ENCODE data around the gene JMY. TPM values are rescaled to one million over a fixed set of nuclear protein-coding genes. Genes with fewer than 3 reads are reported as not detected.

The JMY gene
- total RNA-seq, 1 donor from 2014 or later, result 7.0 TPM

DNA sequence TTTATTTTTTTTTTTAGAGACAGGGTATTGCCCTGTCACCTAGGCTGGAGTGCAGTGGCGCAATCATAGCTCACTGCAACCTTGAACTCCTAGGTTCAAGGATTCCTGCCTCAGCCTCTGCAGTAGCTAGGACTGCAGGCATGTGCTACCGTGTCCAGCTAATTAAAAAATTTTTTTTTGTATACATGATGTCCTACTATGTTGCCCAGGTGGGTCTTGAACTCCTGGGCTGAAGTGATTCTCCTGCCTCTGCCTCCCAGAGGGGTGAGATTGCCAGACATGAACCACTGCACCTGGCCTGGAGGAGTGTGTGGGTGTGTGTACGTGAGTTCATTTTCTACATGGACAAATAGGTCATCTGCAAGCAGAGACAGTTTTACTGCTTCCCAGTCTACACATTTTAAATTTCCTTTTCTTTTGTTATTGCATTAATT is 33.8 kb downstream of the JMY start:
- no peak overlapping the region for H3K4me3 ChIP-seq (ENCODE audit: insufficient read depth, low read depth, low read length)
- no peak overlapping the region for H3K4me2 ChIP-seq (ENCODE audit: low read length)
- H3K4me1 ChIP-seq (ENCODE audit: insufficient read depth, low read length), result no peaks in the 10 kb centered on the region
- Mint-ChIP-seq H3K9me3 (ENCODE audit: unreplicated experiment) (no peaks in the 10 kb centered on the region), H3K4me1 (ENCODE audit: low read depth, unreplicated experiment) (no peaks in the 10 kb centered on the region), H3K27me3 (ENCODE audit: low read depth, unreplicated experiment) (no peaks in the 10 kb centered on the region), H3K27ac (ENCODE audit: unreplicated experiment) (no peak overlapping the region), H3K4me3 (ENCODE audit: unreplicated experiment) (no peak overlapping the region), H3K36me3 (ENCODE audit: low read depth, unreplicated experiment) (no peaks in the 10 kb centered on the region)
- H3K9ac ChIP-seq (ENCODE audit: low read length), result no peak overlapping the region
- DNase-seq (ENCODE audit: low read depth), result no peak
- no peaks in the 10 kb centered on the region for H3K9me3 ChIP-seq (ENCODE audit: insufficient read depth, low read depth, low read length)
- no peaks in the 10 kb centered on the region for H3K79me2 ChIP-seq (ENCODE audit: insufficient read depth, low read length)
- TF ChIP-seq, protein P1, sequence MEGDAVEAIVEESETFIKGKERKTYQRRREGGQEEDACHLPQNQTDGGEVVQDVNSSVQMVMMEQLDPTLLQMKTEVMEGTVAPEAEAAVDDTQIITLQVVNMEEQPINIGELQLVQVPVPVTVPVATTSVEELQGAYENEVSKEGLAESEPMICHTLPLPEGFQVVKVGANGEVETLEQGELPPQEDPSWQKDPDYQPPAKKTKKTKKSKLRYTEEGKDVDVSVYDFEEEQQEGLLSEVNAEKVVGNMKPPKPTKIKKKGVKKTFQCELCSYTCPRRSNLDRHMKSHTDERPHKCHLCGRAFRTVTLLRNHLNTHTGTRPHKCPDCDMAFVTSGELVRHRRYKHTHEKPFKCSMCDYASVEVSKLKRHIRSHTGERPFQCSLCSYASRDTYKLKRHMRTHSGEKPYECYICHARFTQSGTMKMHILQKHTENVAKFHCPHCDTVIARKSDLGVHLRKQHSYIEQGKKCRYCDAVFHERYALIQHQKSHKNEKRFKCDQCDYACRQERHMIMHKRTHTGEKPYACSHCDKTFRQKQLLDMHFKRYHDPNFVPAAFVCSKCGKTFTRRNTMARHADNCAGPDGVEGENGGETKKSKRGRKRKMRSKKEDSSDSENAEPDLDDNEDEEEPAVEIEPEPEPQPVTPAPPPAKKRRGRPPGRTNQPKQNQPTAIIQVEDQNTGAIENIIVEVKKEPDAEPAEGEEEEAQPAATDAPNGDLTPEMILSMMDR (IDR thresholded peaks at IDR 0.05; ENCODE audit: insufficient read depth, low read depth, low read length), result no peak
- H2AFZ ChIP-seq (ENCODE audit: low read depth, low read length), result no peak overlapping the region
- H3K27me3 ChIP-seq (ENCODE audit: insufficient read depth, low read length), result no peaks in the 10 kb centered on the region
- FAIRE-seq, result no peak
- no peaks in the 10 kb centered on the region for H4K20me1 ChIP-seq (ENCODE audit: insufficient read depth, low read length)
- no peak overlapping the region for H3K27ac ChIP-seq (ENCODE audit: low read depth, low read length)
- H3K36me3 ChIP-seq (ENCODE audit: insufficient read depth, low read length), result no peaks in the 10 kb centered on the region

DNA sequence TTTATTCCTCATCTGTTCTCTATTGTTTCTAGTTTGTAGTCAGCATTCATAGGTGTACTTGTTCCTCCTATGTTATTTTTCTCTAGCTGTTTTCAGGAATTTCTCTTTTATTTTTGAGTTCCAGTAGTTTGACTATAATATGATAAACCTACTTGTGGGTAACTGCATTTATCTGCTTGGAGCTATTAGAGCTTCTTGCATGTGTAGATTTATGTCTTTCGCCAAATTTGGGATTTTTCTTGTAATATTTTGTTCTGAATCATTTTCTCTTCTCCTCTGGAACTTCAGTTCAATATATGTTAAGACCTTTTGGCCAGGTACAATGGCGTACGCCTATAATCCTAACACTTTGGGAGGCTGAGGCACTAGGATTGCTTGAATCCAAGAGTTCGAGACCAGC is 37.4 kb downstream of the JMY start:
- Mint-ChIP-seq H3K36me3 (ENCODE audit: low read depth, unreplicated experiment) (no peaks in the 10 kb centered on the region), H3K27me3 (ENCODE audit: low read depth, unreplicated experiment) (no peaks in the 10 kb centered on the region), H3K9me3 (ENCODE audit: unreplicated experiment) (no peaks in the 10 kb centered on the region), H3K27ac (ENCODE audit: unreplicated experiment) (no peak overlapping the region), H3K4me1 (ENCODE audit: low read depth, unreplicated experiment) (no peaks in the 10 kb centered on the region), H3K4me3 (ENCODE audit: unreplicated experiment) (no peak overlapping the region)
- Histone ChIP-seq H3K4me2 (ENCODE audit: low read length) (no peak overlapping the region), H3K36me3 (ENCODE audit: insufficient read depth, low read length) (no peaks in the 10 kb centered on the region), H2AFZ (ENCODE audit: low read depth, low read length) (no peak overlapping the region), H3K27ac (ENCODE audit: low read depth, low read length) (no peak overlapping the region), H4K20me1 (ENCODE audit: insufficient read depth, low read length) (no peaks in the 10 kb centered on the region), H3K4me1 (ENCODE audit: insufficient read depth, low read length) (no peaks in the 10 kb centered on the region), H3K27me3 (ENCODE audit: insufficient read depth, low read length) (no peaks in the 10 kb centered on the region), H3K9me3 (ENCODE audit: insufficient read depth, low read depth, low read length) (no peaks in the 10 kb centered on the region), H3K4me3 (ENCODE audit: insufficient read depth, low read depth, low read length) (no peak overlapping the region), H3K79me2 (ENCODE audit: insufficient read depth, low read length) (no peaks in the 10 kb centered on the region), H3K9ac (ENCODE audit: low read length) (no peak overlapping the region)
- DNase-seq (ENCODE audit: low read depth), result no peak
- FAIRE-seq, result no peak
- TF ChIP-seq EZH2 (IDR thresholded peaks at IDR 0.05; ENCODE audit: insufficient read depth, low read length), result no peak
- TF ChIP-seq, protein P1 (IDR thresholded peaks at IDR 0.05; ENCODE audit: insufficient read depth, low read depth, low read length), result no peak

DNA sequence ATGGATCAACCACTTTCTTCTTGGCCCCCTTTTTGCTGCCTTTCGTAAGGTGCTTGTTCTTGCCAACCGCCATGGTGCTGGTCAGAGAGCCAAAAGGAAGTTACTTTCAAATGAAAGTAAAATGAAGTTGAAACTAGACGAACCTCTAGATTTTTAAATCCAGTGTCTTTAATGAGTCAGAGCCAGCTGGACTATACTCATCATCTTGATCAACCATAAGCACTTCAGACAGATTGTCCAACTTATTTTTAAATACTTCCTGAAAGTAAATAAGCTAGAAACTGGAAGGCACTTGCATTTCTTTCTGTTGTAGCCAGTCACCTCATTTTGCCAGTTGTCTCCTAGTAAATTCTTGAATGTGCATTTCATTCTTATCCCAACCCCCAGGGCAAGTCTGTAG is 48.9 kb downstream of the JMY start:
- no peaks in the 10 kb centered on the region for H4K20me1 ChIP-seq (ENCODE audit: insufficient read depth, low read length)
- Mint-ChIP-seq H3K27ac (ENCODE audit: unreplicated experiment) (no peak overlapping the region), H3K4me1 (ENCODE audit: low read depth, unreplicated experiment) (no peaks in the 10 kb centered on the region), H3K4me3 (ENCODE audit: unreplicated experiment) (no peak overlapping the region), H3K36me3 (ENCODE audit: low read depth, unreplicated experiment) (peaks cover 2% of the 10 kb centered on the region), H3K9me3 (ENCODE audit: unreplicated experiment) (no peaks in the 10 kb centered on the region), H3K27me3 (ENCODE audit: low read depth, unreplicated experiment) (no peaks in the 10 kb centered on the region)
- no peaks in the 10 kb centered on the region for H3K27me3 ChIP-seq (ENCODE audit: insufficient read depth, low read length)
- H3K9ac ChIP-seq (ENCODE audit: low read length), result no peak overlapping the region
- H3K4me1 ChIP-seq (ENCODE audit: insufficient read depth, low read length), result no peaks in the 10 kb centered on the region
- no peaks in the 10 kb centered on the region for H3K79me2 ChIP-seq (ENCODE audit: insufficient read depth, low read length)
- no peaks in the 10 kb centered on the region for H3K9me3 ChIP-seq (ENCODE audit: insufficient read depth, low read depth, low read length)
- H2AFZ ChIP-seq (ENCODE audit: low read depth, low read length), result no peak overlapping the region
- TF ChIP-seq EZH2 (IDR thresholded peaks at IDR 0.05; ENCODE audit: insufficient read depth, low read length), result no peak
- TF ChIP-seq, protein P1 (IDR thresholded peaks at IDR 0.05; ENCODE audit: insufficient read depth, low read depth, low read length), result no peak
- DNase-seq (ENCODE audit: low read depth), result peak; percentile 12
- H3K36me3 ChIP-seq (ENCODE audit: insufficient read depth, low read length), result no peaks in the 10 kb centered on the region
- H3K4me3 ChIP-seq (ENCODE audit: insufficient read depth, low read depth, low read length), result no peak overlapping the region
- H3K27ac ChIP-seq (ENCODE audit: low read depth, low read length), result no peak overlapping the region
- no peak overlapping the region for H3K4me2 ChIP-seq (ENCODE audit: low read length)
- no peak for FAIRE-seq

Measured in astrocyte (in vitro differentiated cells and primary cell).